Measurements from ENCODE around the gene SDCCAG8.

SDCCAG8 gene

DNA sequence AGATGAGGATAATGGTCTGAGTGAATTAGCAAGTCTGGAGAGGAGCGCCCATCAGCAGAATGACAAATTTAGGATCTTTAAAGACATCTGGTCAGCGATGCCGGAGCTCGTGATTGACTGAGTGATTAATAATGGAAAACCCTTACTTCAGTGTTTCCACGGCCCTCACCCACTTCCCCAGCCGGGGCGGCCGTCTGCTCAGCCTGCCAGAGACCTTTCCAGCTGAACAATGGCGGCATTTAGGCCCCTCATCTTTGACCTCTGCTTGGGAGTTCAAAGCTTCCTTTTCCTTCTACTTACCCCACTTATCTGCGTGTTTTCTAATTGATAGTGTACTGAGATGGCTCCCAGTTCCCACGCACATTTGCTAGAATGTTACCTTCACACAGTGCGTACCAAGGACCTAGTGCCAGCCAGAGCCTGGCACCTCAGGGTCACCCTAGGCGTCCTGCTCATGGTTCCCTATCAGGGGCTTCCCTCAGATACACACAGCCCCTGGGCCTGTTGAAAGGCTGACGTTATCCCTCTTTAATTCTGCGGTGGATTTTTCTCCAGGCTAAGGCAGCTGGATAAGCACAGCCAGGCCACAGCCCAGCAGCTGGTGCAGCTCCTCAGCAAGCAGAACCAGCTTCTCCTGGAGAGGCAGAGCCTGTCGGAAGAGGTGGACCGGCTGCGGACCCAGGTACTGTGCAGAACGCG is 232.8 kb downstream of the SDCCAG8 start:
- no peak for TF ChIP-seq ZFX (IDR thresholded peaks at IDR 0.05)
- TF ChIP-seq, protein P1, sequence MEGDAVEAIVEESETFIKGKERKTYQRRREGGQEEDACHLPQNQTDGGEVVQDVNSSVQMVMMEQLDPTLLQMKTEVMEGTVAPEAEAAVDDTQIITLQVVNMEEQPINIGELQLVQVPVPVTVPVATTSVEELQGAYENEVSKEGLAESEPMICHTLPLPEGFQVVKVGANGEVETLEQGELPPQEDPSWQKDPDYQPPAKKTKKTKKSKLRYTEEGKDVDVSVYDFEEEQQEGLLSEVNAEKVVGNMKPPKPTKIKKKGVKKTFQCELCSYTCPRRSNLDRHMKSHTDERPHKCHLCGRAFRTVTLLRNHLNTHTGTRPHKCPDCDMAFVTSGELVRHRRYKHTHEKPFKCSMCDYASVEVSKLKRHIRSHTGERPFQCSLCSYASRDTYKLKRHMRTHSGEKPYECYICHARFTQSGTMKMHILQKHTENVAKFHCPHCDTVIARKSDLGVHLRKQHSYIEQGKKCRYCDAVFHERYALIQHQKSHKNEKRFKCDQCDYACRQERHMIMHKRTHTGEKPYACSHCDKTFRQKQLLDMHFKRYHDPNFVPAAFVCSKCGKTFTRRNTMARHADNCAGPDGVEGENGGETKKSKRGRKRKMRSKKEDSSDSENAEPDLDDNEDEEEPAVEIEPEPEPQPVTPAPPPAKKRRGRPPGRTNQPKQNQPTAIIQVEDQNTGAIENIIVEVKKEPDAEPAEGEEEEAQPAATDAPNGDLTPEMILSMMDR (conservative IDR thresholded peaks at IDR 0.05) = no peak
- H3K27ac ChIP-seq = peak overlapping the region; percentile 61

DNA sequence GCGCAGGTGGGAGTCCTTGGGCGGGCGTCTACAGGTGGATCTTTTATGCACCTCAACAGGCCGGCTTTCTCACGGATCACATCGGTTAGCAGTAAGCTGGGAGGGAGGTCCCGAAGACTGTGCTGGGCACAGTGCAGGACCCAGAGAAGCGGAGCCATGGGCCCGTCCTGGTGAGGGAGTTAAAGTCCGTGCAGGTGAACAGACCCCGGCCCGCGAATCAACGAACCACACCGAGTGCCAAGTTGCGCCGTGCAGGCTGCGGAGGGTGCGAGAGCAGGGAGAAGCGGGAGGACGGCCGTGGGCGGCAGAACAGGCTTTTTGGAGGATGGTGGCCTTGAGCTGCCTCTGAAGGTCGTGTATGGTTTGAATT is 233.3 kb downstream of the SDCCAG8 start:
- TF ChIP-seq ZFX (IDR thresholded peaks at IDR 0.05) = no peak
- TF ChIP-seq, protein P1 (conservative IDR thresholded peaks at IDR 0.05) = no peak
- no peak overlapping the region; the same call in 1 of the 2 replicates for H3K27ac ChIP-seq

DNA sequence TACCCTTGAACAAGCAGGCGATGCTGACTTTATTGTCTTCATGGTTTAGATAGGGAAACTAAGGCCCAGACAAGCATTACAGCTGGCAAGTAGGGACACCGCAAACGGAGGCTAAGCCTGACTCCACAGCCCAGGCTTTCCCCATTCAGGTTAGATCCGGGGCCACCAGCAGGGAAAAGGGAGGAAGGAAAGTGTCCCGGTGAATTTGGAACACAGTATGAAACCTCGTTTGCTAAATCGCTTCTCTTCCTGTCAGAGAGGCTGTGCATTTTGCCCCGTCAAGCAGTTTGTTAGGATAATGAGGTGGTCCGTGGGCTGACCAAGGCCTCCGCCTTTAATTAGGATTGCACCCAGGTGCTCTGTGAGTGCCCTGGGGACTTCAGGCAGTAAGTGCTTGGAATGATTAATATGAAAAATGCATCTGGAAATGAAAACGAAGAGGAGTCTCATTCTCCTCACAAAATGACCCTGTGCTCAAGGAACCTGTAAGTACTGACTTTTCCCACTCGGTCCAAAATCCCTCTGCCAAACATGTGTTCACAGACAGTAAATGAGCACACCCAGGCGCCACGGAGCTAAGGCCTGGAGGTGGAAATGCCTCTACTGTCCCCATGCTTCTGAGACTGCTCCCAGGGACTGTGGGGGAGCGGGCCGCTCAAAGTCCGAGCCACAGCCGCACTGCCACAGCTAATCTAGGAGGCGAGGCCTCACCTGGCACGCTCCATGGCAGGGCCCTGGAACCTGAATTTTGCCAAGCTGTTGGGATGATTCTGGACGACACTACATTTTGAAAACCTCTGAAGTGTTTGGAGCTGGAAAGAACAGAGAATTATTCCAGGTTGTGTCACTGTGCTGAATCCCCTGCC is 234.1 kb downstream of the SDCCAG8 start:
- no peak overlapping the region for H3K27ac ChIP-seq
- TF ChIP-seq ZFX (IDR thresholded peaks at IDR 0.05) = no peak
- TF ChIP-seq, protein P1 (conservative IDR thresholded peaks at IDR 0.05) = no peak

DNA sequence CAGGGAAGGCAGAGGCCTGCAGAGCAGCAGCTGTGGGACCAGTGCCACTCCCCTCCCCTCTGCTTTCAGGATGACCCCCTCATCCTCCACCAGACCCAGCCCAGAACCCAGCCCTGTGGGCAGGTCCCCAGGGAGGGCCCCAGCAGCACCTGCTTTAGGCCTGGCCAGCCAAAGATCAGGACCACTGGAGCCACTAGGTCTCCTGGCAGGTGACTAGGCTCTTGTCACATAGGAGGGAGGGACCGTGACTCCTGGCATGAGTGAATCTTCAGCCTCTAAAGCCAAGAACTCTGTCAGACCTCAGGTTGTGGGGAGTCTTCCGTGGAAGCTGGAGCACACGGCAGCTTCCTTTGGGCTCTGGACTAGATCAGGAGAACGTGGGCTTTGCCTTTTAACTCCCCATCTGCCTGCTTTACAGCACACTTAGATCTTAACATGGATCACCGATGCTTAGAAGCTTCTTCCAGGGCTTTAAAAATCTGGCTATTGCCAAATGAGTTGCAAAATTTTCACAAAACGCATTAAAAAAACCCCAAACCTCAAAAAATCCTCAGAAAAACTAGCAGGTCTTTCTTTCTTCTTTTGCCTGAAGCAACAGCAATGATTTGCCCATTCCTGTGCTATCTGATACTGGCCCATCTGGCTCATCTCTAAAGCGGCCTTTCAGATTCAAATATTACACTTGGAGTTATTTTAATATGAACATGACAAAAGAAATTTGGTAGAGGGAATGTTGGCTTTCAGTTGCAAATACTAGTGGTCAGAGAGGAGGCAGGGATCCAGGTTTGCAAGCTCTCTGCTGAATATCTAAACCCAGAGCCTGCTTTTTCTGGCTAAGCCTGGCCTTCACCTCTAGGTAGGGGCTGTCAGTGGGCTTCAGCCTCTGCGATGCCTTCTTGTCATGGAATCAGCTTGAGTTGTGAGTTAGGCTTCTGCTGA is 235.2 kb downstream of the SDCCAG8 start:
- no peak overlapping the region for H3K27ac ChIP-seq
- TF ChIP-seq ZFX (IDR thresholded peaks at IDR 0.05) = no peak
- TF ChIP-seq, protein P1 (conservative IDR thresholded peaks at IDR 0.05) = no peak

DNA sequence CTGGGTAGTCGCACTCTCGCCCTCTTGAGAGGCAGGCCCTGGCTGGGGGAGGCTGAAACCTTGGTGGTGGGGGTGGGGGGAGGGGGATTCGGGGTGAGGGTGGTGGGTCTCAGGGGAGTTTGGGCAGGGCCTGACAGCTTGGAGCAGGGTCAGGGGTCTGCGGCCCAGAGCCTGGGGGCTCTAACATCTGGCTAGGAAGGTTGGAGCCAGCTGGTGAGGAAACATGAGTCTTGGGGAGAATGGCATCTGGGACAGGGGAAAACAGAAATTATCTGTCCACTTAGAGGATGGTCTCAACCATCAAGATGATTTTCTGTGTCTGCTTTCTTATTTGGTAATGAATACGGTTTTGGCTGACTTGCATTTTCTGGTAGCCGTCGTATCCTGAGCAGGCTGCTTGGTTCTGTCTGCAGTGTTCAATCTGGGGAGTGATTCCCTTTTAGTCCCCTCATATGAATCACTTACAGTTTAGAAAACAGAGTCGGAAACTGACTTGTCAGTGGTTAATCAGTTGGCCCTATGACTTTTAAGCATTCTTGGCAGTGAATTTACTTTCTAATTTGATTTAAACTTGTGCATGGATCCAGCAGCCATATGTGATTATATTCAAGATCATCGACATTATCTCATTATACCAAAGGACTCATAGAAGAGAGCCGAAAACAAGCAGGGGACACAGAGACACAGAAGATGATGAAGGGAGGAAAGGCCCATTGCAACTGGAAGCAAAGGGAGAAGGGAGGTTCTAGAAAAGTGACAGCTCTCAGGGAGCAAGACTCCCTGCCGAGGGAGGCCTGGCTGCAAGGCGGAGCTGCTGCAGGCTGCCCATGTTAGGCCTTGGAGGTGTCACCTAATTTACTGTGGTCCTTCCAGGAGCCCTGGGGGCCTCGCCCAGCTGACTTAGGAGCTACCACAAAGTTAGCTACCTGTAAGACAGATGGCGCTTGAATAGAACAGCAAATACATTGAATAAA is 237.6 kb downstream of the SDCCAG8 start:
- no peak for TF ChIP-seq ZFX (IDR thresholded peaks at IDR 0.05)
- TF ChIP-seq, protein P1 (conservative IDR thresholded peaks at IDR 0.05) = no peak
- no peak overlapping the region for H3K27ac ChIP-seq

DNA sequence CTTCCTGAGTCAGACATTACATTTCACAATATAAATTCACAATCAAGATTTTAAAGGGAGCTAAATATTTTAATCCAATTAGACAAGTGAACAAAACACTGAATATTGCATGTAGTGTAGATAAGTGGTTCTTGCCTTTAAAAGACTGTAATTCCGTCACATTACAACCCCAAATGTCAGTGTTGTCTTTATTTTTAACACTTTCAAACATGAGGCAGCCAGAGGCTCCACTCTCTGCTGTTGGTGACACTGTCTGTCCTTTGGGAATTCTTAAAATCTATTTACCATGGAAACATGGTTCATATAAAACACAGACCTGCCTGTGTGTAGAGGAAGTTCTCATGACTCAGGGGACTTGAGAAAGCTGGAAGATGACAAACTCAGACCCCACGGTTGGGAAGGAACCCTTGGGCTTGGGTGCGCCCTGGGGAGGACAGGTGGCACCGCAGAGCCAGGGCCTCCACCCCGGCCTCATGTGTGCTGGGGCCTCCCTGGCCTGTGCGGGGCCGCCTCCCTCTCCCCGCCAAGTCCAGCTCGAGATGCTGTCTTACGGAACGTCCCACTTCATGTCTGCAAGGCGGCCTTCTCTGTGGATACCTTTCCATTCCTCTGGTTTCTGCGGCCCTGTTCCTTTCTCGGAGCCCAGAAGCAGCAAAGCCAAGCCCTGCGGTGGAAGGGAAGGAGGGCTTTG is 239.0 kb downstream of the SDCCAG8 start:
- H3K27ac ChIP-seq = no peak overlapping the region
- TF ChIP-seq, protein P1 (conservative IDR thresholded peaks at IDR 0.05) = no peak
- TF ChIP-seq ZFX (IDR thresholded peaks at IDR 0.05) = no peak

All from C4-2B (cell line).